HG03457 (cell line): ENCODE data around the gene VPS41.

Experiments used
- ATAC-seq: cut with Tn5 transposase; IDR thresholded peaks from one replicate; pipeline ENCODE4 v1.9.1; 2021; ENCODE audit warnings: moderate number of reproducible peaks; ENCODE audit not compliant: unreplicated experiment

VPS41 gene

GRCh38 chr7:38907066-38907465 is 1.9 kb downstream of the VPS41 start:
- ATAC-seq, result no peak

GRCh38 chr7:38905056-38905759 is 3.8 kb downstream of the VPS41 start:
- peak; percentile 38 for ATAC-seq

GRCh38 chr7:38903057-38903456 is 5.9 kb downstream of the VPS41 start:
- ATAC-seq, result no peak

- ATAC-seq, result no peak
Measured at GRCh38 chr7:38902449-38902848, 6.5 kb downstream of the VPS41 start.

GRCh38 chr7:38893061-38893460 is 15.9 kb downstream of the VPS41 start:
- no peak for ATAC-seq

GRCh38 chr7:38890597-38890996 is 18.4 kb downstream of the VPS41 start:
- no peak for ATAC-seq

GRCh38 chr7:38889872-38890432 is 19.0 kb downstream of the VPS41 start:
- ATAC-seq, result no peak

- ATAC-seq, result no peak
Measured at GRCh38 chr7:38889079-38889478, 19.9 kb downstream of the VPS41 start.

- no peak for ATAC-seq
Measured at GRCh38 chr7:38886265-38886664, 22.7 kb downstream of the VPS41 start.

GRCh38 chr7:38883706-38884105 is 25.3 kb downstream of the VPS41 start:
- no peak for ATAC-seq

GRCh38 chr7:38881947-38882684 is 26.9 kb downstream of the VPS41 start:
- ATAC-seq, result no peak

- ATAC-seq, result no peak
Measured at GRCh38 chr7:38881015-38881414, 28.0 kb downstream of the VPS41 start.

GRCh38 chr7:38880454-38880853 is 28.5 kb downstream of the VPS41 start:
- ATAC-seq, result no peak

- no peak for ATAC-seq
Measured at GRCh38 chr7:38880035-38880434, 29.0 kb downstream of the VPS41 start.

- ATAC-seq, result no peak
Measured at GRCh38 chr7:38878694-38879457, 30.1 kb downstream of the VPS41 start.

- ATAC-seq, result no peak
Measured at GRCh38 chr7:38873433-38873832, 35.6 kb downstream of the VPS41 start.

GRCh38 chr7:38872202-38872601 is 36.8 kb downstream of the VPS41 start:
- ATAC-seq, result no peak

- no peak for ATAC-seq
Measured at GRCh38 chr7:38870147-38870546, 38.8 kb downstream of the VPS41 start.

- no peak for ATAC-seq
Measured at GRCh38 chr7:38863601-38864291, 45.2 kb downstream of the VPS41 start.

- no peak for ATAC-seq
Measured at GRCh38 chr7:38862666-38863065, 46.3 kb downstream of the VPS41 start.
